Spleen (tissue), 11 donors: ENCODE data around the gene C21orf58. TPM values are rescaled to one million over a fixed set of nuclear protein-coding genes. Genes with fewer than 3 reads are reported as not detected.

Experiments
- DNase-seq: peaks from one replicate; pipeline ENCODE4 v3.0.0-alpha.2; 2020
- H3K27ac ChIP-seq, 8 donors: fragments of 200-600 bp; sonication (generic) in 7 of 8; 1 replicate in 4 of 8; 2 replicates in 4 of 8; pipeline versions ENCODE4 v1.5.0 to v1.8.0; 2016 to 2021; ENCODE audit warnings: inconsistent platforms in 4 of 8, mild to moderate bottlenecking in 4 of 8, moderate library complexity in 1 of 8
- H3K27me3 ChIP-seq, 7 donors: fragments of 200-600 bp; sonication (generic) in 6 of 7; replicated peaks in 1 of 7; 1 replicate in 4 of 7; 2 replicates in 3 of 7; pipeline versions ENCODE4 v1.5.0 to v1.8.0; 2016 to 2021; ENCODE audit warnings: inconsistent platforms in 3 of 7, mild to moderate bottlenecking in 1 of 7
- H3K36me3 ChIP-seq, 6 donors: fragments of 200-600 bp; sonication (generic) in 5 of 6; 1 replicate in 4 of 6; 2 replicates in 2 of 6; pipeline versions ENCODE4 v1.5.0 to v1.8.0; 2016 to 2021; ENCODE audit warnings: inconsistent platforms in 2 of 6
- H3K4me1 ChIP-seq, 6 donors: fragments of 200-600 bp; sonication (generic) in 5 of 6; 1 replicate in 3 of 6; 2 replicates in 3 of 6; pipeline versions ENCODE4 v1.5.0 to v1.8.0; 2016 to 2021; ENCODE audit warnings: inconsistent platforms in 3 of 6
- H3K4me3 ChIP-seq, 8 donors: fragments of 200-600 bp; sonication (generic) in 7 of 8; 1 replicate in 4 of 8; 2 replicates in 4 of 8; pipeline versions ENCODE4 v1.5.0 to v1.8.0; 2016 to 2021; ENCODE audit warnings: inconsistent platforms in 4 of 8, mild to moderate bottlenecking in 4 of 8, moderate library complexity in 2 of 8
- H3K9me3 ChIP-seq, 8 donors: fragments of 200-600 bp; sonication (generic) in 7 of 8; 1 replicate in 4 of 8; 2 replicates in 4 of 8; pipeline versions ENCODE4 v1.5.0 to v1.8.0; 2016 to 2021; ENCODE audit warnings: inconsistent platforms in 4 of 8
- POLR2A ChIP-seq, 3 donors: fragments of 450-650 bp; IDR thresholded peaks; one replicate each; pipeline ENCODE4 v1.5.1; 2017; ENCODE audit warnings: antibody characterized with exemption in 3 of 3, mild to moderate bottlenecking in 1 of 3
- POLR2AphosphoS5 ChIP-seq, 3 donors: sonication (generic); formaldehyde crosslinking; IDR thresholded peaks; one replicate each; pipeline ENCODE4 v1.5.1; 2017; ENCODE audit warnings: antibody characterized with exemption in 3 of 3
- WGBS, 5 donors: extraction: QIAGEN DNeasy Blood & Tissue Kit in 3 of 5; methylation state at CpG; one replicate each; pipeline versions ENCODE4 v1.1.5 to v1.1.7; 2013 to 2018; 5-methylcytosine and 5-hydroxymethylcytosine counted together
- intact Hi-C: fragments of 100-400 bp; cut with DNase I; formaldehyde crosslinking; loops from one replicate; pipeline ENCODE4 v1.15.0; 2023; ENCODE audit warnings: low total_unique reads
- polyA plus RNA-seq, 3 donors: library from polyadenylated mRNA; stranded (reverse); fragments of 200-250 nt; gene quantifications; one replicate each; pipeline ENCODE4 v1.2.1, GENCODE V29; 2013
- total RNA-seq, 7 donors: library from RNA; depleted of rRNA in 3 of 7; stranded (reverse); fragments of >200 nt in 3 of 7; fragmentation: NEBNext Ultra II Directional in 4 of 7; extraction: Animal tissue kit (Norgen Biotek cat#: 25700) in 4 of 7; gene quantifications; one replicate each; pipeline versions ENCODE4 v1.1.0 to v1.2.1, GENCODE V29; 2016 to 2021
- TF ChIP-seq, protein P1 (sequence below), 11 experiments: fragments of 200-600 bp in 7 of 11; fragments of 450-650 bp in 4 of 11; sonication (generic) in 4 of 11; IDR thresholded peaks in 8 of 11; conservative IDR thresholded peaks in 3 of 11; 1 replicate in 7 of 11; 2 replicates in 4 of 11; pipeline versions ENCODE4 v1.4.0 to v1.8.0; 2016 to 2021; ENCODE audit warnings: antibody characterized with exemption in 11 of 11, inconsistent platforms in 4 of 11, mild to moderate bottlenecking in 1 of 11
- donor health status: healthy with polysubstance abuse.
- donor health status: DM: no; HTN: no; CAD: no; lungs with moderate emphysema.
- donor health status: DM: no; HTN: no; CAD: no.
- donor health status: Bipolar disorder and iron deficiency.
- donor health status: healthy.
- donor health status: DM: no; HTN: no; CAD: no.
- donor health status: DM: yes; HTN: yes; CAD: no.

The C21orf58 gene
- total and polyA plus RNA-seq, 10 donors = 1.4 to 5.8 (median 3.9) TPM

DNA sequence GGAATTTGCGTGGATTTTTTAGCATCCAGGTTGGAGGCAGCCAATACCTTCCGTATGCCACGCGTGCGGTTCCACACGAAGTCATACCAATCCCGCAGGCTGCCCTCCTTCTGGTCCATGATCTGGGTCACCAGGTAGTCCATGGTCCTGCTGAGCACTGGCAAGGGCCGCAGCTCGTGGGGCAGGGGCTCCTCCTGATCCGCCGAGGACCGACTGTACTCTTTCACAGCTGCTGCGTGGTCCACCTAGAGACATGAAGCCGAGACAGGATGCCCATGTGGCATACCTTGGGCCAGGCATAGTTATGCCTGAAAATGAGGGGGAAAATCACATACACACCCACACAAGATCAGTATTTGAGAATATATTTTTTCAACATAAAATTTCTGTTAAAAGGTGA lies 50.3 kb downstream of the C21orf58 start:
- H3K9me3 ChIP-seq = no peaks in the 10 kb centered on the region
- peaks cover 8 to 100% (median 99%) of the 10 kb centered on the region in 6 donors for H3K36me3 ChIP-seq
- intact Hi-C loops = no loop called here
- no peak overlapping the region for H3K27ac ChIP-seq
- no peaks in the 10 kb centered on the region for H3K27me3 ChIP-seq
- DNase-seq = no peak
- WGBS, 5 donors = 93 to 98% (median 97%) methylated on average over 14 of the region's 14 CpGs
- H3K4me3 ChIP-seq = no peak overlapping the region
- TF ChIP-seq, protein P1, sequence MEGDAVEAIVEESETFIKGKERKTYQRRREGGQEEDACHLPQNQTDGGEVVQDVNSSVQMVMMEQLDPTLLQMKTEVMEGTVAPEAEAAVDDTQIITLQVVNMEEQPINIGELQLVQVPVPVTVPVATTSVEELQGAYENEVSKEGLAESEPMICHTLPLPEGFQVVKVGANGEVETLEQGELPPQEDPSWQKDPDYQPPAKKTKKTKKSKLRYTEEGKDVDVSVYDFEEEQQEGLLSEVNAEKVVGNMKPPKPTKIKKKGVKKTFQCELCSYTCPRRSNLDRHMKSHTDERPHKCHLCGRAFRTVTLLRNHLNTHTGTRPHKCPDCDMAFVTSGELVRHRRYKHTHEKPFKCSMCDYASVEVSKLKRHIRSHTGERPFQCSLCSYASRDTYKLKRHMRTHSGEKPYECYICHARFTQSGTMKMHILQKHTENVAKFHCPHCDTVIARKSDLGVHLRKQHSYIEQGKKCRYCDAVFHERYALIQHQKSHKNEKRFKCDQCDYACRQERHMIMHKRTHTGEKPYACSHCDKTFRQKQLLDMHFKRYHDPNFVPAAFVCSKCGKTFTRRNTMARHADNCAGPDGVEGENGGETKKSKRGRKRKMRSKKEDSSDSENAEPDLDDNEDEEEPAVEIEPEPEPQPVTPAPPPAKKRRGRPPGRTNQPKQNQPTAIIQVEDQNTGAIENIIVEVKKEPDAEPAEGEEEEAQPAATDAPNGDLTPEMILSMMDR (IDR thresholded peaks at IDR 0.05 in 8 of 11, conservative IDR thresholded peaks at IDR 0.05 in 3 of 11) = no peak
- TF ChIP-seq POLR2A (IDR thresholded peaks at IDR 0.05) (no peak), POLR2AphosphoS5 (IDR thresholded peaks at IDR 0.05) (no peak)
- no peaks in the 10 kb centered on the region for H3K4me1 ChIP-seq

- no peaks in the 10 kb centered on the region for H3K4me1 ChIP-seq
- peaks cover 8 to 100% (median 98%) of the 10 kb centered on the region in 6 donors for H3K36me3 ChIP-seq
- TF ChIP-seq POLR2AphosphoS5 (IDR thresholded peaks at IDR 0.05) = peak in 2 of 3 donors; percentile 13 to 42
- no peak for TF ChIP-seq POLR2A (IDR thresholded peaks at IDR 0.05)
- TF ChIP-seq, protein P1 (IDR thresholded peaks at IDR 0.05 in 8 of 11, conservative IDR thresholded peaks at IDR 0.05 in 3 of 11) = no peak
- intact Hi-C loops = no loop called here
- no peaks in the 10 kb centered on the region for H3K9me3 ChIP-seq
- H3K4me3 ChIP-seq = no peak overlapping the region
- no peak overlapping the region for H3K27ac ChIP-seq
- no peak for DNase-seq
- H3K27me3 ChIP-seq = no peaks in the 10 kb centered on the region
- 92 to 98% (median 96%) methylated on average over 8 to 10 of the region's 10 CpGs for WGBS, 5 donors
Observed at GRCh38 chr21:46269466-46269865, 54.2 kb downstream of the C21orf58 start.

DNA sequence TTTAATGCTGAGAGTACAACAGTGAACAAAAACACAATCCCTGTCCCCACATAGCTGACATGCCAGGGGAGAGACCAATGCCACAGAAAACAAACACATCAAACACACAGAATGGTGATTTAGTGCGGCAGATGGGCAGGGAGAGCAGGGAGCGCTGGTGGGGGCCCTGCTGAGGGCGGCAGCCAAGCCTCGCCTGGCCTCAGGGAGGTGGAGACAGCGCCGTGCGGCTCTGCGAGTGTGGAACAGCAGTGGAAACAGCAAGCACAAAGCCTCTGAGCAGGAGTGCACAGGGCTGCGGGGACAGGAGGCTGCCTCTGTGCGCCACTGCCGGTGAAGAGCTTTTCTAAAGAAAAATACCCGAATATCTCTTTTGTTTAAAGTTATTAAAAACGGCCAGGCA lies 55.3 kb downstream of the C21orf58 start:
- 91 to 98% (median 96%) methylated on average over 13 of the region's 13 CpGs for WGBS, 5 donors
- Histone ChIP-seq H3K36me3 (peaks cover 8 to 100% (median 98%) of the 10 kb centered on the region in 6 donors), H3K27ac (no peak overlapping the region), H3K27me3 (no peaks in the 10 kb centered on the region), H3K4me1 (no peaks in the 10 kb centered on the region), H3K9me3 (no peaks in the 10 kb centered on the region), H3K4me3 (no peak overlapping the region)
- no peak for DNase-seq
- intact Hi-C loops = no loop called here
- TF ChIP-seq POLR2A (IDR thresholded peaks at IDR 0.05) = no peak
- peak in 1 of 3 donors; percentile 59 for TF ChIP-seq POLR2AphosphoS5 (IDR thresholded peaks at IDR 0.05)

GRCh38 chr21:46266946-46267345 lies 56.7 kb downstream of the C21orf58 start:
- no peak for DNase-seq
- no peak overlapping the region for H3K4me3 ChIP-seq
- TF ChIP-seq POLR2A (IDR thresholded peaks at IDR 0.05) (no peak), POLR2AphosphoS5 (IDR thresholded peaks at IDR 0.05) (peak in 1 of 3 donors; percentile 42)
- TF ChIP-seq, protein P1 (IDR thresholded peaks at IDR 0.05 in 8 of 11, conservative IDR thresholded peaks at IDR 0.05 in 3 of 11) = no peak
- WGBS, 5 donors = 91 to 98% (median 92%) methylated on average over 17 to 19 of the region's 19 CpGs
- no peaks in the 10 kb centered on the region for H3K4me1 ChIP-seq
- intact Hi-C loops = no loop called here
- peaks cover 0 to 100% (median 94%) of the 10 kb centered on the region in 6 donors for H3K36me3 ChIP-seq
- no peak overlapping the region for H3K27ac ChIP-seq
- no peaks in the 10 kb centered on the region for H3K9me3 ChIP-seq
- H3K27me3 ChIP-seq = no peaks in the 10 kb centered on the region
